Liver (tissue), 9 donors: ENCODE results near the gene TUBB4B. TPM values are rescaled to one million over a fixed set of nuclear protein-coding genes. Genes with fewer than 3 reads are reported as not detected.
A peak's percentile ranks its signal among the peaks of the same experiment; 100 is the strongest.

Experiments used
- DNase-seq: peaks from one replicate; pipeline ENCODE4 v3.0.0-alpha.2; 2017; ENCODE audit warnings: low spot score
- H3K27ac ChIP-seq, 2 donors: one replicate each; pipeline ENCODE4 v1.7.0; 2013; ENCODE audit warnings: inconsistent platforms in 2 of 2, low read length in 2 of 2, control low read depth in 1 of 2, low read depth in 1 of 2, mild to moderate bottlenecking in 1 of 2
- H3K27me3 ChIP-seq, 4 donors: one replicate each; pipeline versions ENCODE4 v1.6.1 to v1.7.0; 2013; ENCODE audit warnings: low read length in 3 of 4, inconsistent platforms in 1 of 4, mild to moderate bottlenecking in 1 of 4, moderate library complexity in 1 of 4; ENCODE audit not compliant: control insufficient read depth in 4 of 4, insufficient read depth in 4 of 4
- H3K36me3 ChIP-seq, 4 donors: one replicate each; pipeline versions ENCODE4 v1.6.1 to v1.7.0; 2013; ENCODE audit warnings: low read length in 3 of 4, mild to moderate bottlenecking in 3 of 4, low read depth in 1 of 4, moderate library complexity in 1 of 4; ENCODE audit not compliant: control insufficient read depth in 4 of 4, insufficient read depth in 3 of 4
- H3K4me1 ChIP-seq, 4 donors: one replicate each; pipeline versions ENCODE4 v1.6.1 to v1.7.0; 2013; ENCODE audit warnings: low read length in 3 of 4, mild to moderate bottlenecking in 3 of 4, moderate library complexity in 1 of 4; ENCODE audit not compliant: control insufficient read depth in 4 of 4, insufficient read depth in 4 of 4
- H3K4me3 ChIP-seq, 3 donors: one replicate each; pipeline versions ENCODE4 v1.6.1 to v1.7.0; 2013; ENCODE audit warnings: low read length in 3 of 3, control low read depth in 1 of 3, low read depth in 1 of 3, mild to moderate bottlenecking in 1 of 3
- H3K9ac ChIP-seq, 2 donors: one replicate each; pipeline ENCODE4 v1.7.0; 2013; ENCODE audit warnings: low read length in 2 of 2, mild to moderate bottlenecking in 2 of 2, moderate library complexity in 2 of 2, control low read depth in 1 of 2, low read depth in 1 of 2
- H3K9me3 ChIP-seq, 4 donors: one replicate each; pipeline versions ENCODE4 v1.6.1 to v1.7.0; 2013; ENCODE audit warnings: low read length in 3 of 4; ENCODE audit not compliant: control insufficient read depth in 4 of 4
- ATF3 ChIP-seq: IDR thresholded peaks from 2 replicates; pipeline ENCODE4 v1.6.1; 2016; ENCODE audit warnings: antibody characterized with exemption
- CTCF ChIP-seq: fragments of 150-350 bp; IDR thresholded peaks from 2 replicates; pipeline ENCODE4 v1.5.1; 2017; ENCODE audit warnings: improper control_type of control experiment, low read depth, low read length; ENCODE audit not compliant: missing input control
- EGR1 ChIP-seq, 2 donors: IDR thresholded peaks; 2 replicates each; pipeline ENCODE4 v1.6.1; 2016 to 2018; ENCODE audit warnings: antibody characterized with exemption in 2 of 2, low read depth in 2 of 2
- FOXA1 ChIP-seq: IDR thresholded peaks from 2 replicates; pipeline ENCODE4 v1.6.1; 2016; ENCODE audit warnings: antibody characterized with exemption
- FOXA2 ChIP-seq: IDR thresholded peaks from 2 replicates; pipeline ENCODE4 v1.6.1; 2016; ENCODE audit warnings: antibody characterized with exemption
- GABPA ChIP-seq, 2 donors: IDR thresholded peaks in 1 of 2; conservative IDR thresholded peaks in 1 of 2; 2 replicates each; pipeline ENCODE4 v1.6.1; 2016; ENCODE audit warnings: antibody characterized with exemption in 2 of 2, mild to moderate bottlenecking in 1 of 2, moderate library complexity in 1 of 2
- HNF4A ChIP-seq, 2 donors: conservative IDR thresholded peaks; 2 replicates each; pipeline ENCODE4 v1.6.1; 2016; ENCODE audit warnings: antibody characterized with exemption in 2 of 2, mild to moderate bottlenecking in 2 of 2
- HNF4G ChIP-seq: IDR thresholded peaks from 2 replicates; pipeline ENCODE4 v1.6.1; 2016; ENCODE audit warnings: antibody characterized with exemption
- JUND ChIP-seq, 2 donors: IDR thresholded peaks; 2 replicates each; pipeline ENCODE4 v1.6.1; 2016; ENCODE audit warnings: antibody characterized with exemption in 2 of 2
- NR2F2 ChIP-seq: IDR thresholded peaks from 2 replicates; pipeline ENCODE4 v1.6.1; 2016; ENCODE audit warnings: antibody characterized with exemption
- RAD21 ChIP-seq, 2 donors: IDR thresholded peaks; 2 replicates each; pipeline ENCODE4 v1.6.1; 2016; ENCODE audit warnings: antibody characterized with exemption in 2 of 2, mild to moderate bottlenecking in 2 of 2
- RXRA ChIP-seq, 2 donors: IDR thresholded peaks; 2 replicates each; pipeline ENCODE4 v1.6.1; 2017 to 2018; ENCODE audit warnings: antibody characterized with exemption in 2 of 2, mild to moderate bottlenecking in 1 of 2
- SP1 ChIP-seq: IDR thresholded peaks from 2 replicates; pipeline ENCODE4 v1.6.1; 2018; ENCODE audit warnings: antibody characterized with exemption, mild to moderate bottlenecking
- TAF1 ChIP-seq: conservative IDR thresholded peaks from 2 replicates; pipeline ENCODE4 v1.6.1; 2016; ENCODE audit warnings: antibody characterized with exemption, mild to moderate bottlenecking
- ZBTB33 ChIP-seq: IDR thresholded peaks from 2 replicates; pipeline ENCODE4 v1.6.1; 2016; ENCODE audit warnings: antibody characterized with exemption
- WGBS: extraction: QIAGEN DNeasy Blood & Tissue Kit; methylation state at CpG from one replicate; pipeline ENCODE4 v1.1.7; 2013; 5-methylcytosine and 5-hydroxymethylcytosine counted together
- polyA plus RNA-seq, 2 donors: library from polyadenylated mRNA; stranded (reverse) in 1 of 2; unstranded in 1 of 2; fragments of 200-250 nt in 1 of 2; fragments of >200 nt in 1 of 2; fragmentation: Nextera tagmentation in 1 of 2; extraction: Ambion mirVana in 1 of 2; gene quantifications; one replicate each; pipeline versions ENCODE4 v1.2.1 to v1.2.3, GENCODE V29; 2013 to 2015
- total RNA-seq, 2 donors: library from RNA; depleted of rRNA; stranded (reverse); fragments of >200 nt; gene quantifications; one replicate each; pipeline ENCODE4 v1.2.3, GENCODE V29; 2014
- donor health status: healthy.
- donor health status: healthy.
- donor health status: healthy.
- donor health status: healthy.
- donor health status: healthy.

The TUBB4B gene
- total and polyA plus RNA-seq, 4 donors = 173 to 199 (median 185) TPM

GRCh38 chr9:137201205-137201868 is 39.8 kb upstream of the TUBB4B start:
- H3K27ac ChIP-seq = peak overlapping the region; percentile 58 to 87
- H3K4me3 ChIP-seq = peak overlapping the region; percentile 47 to 83 (median 57)
- DNase-seq = no peak
- no peak for TF ChIP-seq SP1
- H3K36me3 ChIP-seq = no peaks in the 10 kb centered on the region
- no peaks in the 10 kb centered on the region for H3K9me3 ChIP-seq
- H3K4me1 ChIP-seq = peaks cover 27 to 83% (median 72%) of the 10 kb centered on the region in 4 donors
- no peaks in the 10 kb centered on the region for H3K27me3 ChIP-seq
- WGBS = 17% methylated on average over 23 of the region's 23 CpGs
- peak overlapping the region; percentile 30 to 40 for H3K9ac ChIP-seq

GRCh38 chr9:137202966-137203365 is 38.1 kb upstream of the TUBB4B start:
- Histone ChIP-seq H3K9ac (no peak overlapping the region), H3K4me1 (peaks cover 27 to 78% (median 65%) of the 10 kb centered on the region in 4 donors)
- peak; percentile 26 to 46 for TF ChIP-seq HNF4A (conservative IDR thresholded peaks at IDR 0.05)
- no peak for TF ChIP-seq TAF1
- TF ChIP-seq NR2F2 = peak; percentile 3

GRCh38 chr9:137204731-137205125 is 36.4 kb upstream of the TUBB4B start:
- 11% methylated on average over 21 of the region's 21 CpGs for WGBS
- Histone ChIP-seq H3K4me3 (peak overlapping the region; percentile 90 to 98 (median 96)), H3K27me3 (no peaks in the 10 kb centered on the region), H3K36me3 (peaks cover 0 to 5% (median 0%) of the 10 kb centered on the region in 4 donors), H3K9me3 (no peaks in the 10 kb centered on the region), H3K4me1 (peaks cover 25 to 62% (median 55%) of the 10 kb centered on the region in 4 donors), H3K27ac (peak overlapping the region in 1 of 2 donors; percentile 45), H3K9ac (peak overlapping the region; percentile 29 to 82)
- no peak for DNase-seq
- TF ChIP-seq RXRA (IDR thresholded peaks at IDR 0.05) (no peak), RAD21 (IDR thresholded peaks at IDR 0.05) (no peak), GABPA (IDR thresholded peaks at IDR 0.05 in 1 of 2, conservative IDR thresholded peaks at IDR 0.05 in 1 of 2) (no peak), HNF4G (no peak), EGR1 (IDR thresholded peaks at IDR 0.05; ENCODE audit: low read depth in 2 of 2) (no peak), ZBTB33 (no peak), ATF3 (no peak), FOXA2 (no peak), FOXA1 (no peak), TAF1 (no peak), JUND (IDR thresholded peaks at IDR 0.05) (no peak), CTCF (no peak)

More at GRCh38 chr9:137202966-137203365, 38.1 kb upstream of the TUBB4B start:
- Histone ChIP-seq H3K4me3 (no peak overlapping the region), H3K27ac (peak overlapping the region; percentile 31 to 78), H3K36me3 (no peaks in the 10 kb centered on the region), H3K9me3 (no peaks in the 10 kb centered on the region), H3K27me3 (no peaks in the 10 kb centered on the region)
- WGBS = 37% methylated on average over 8 of the region's 8 CpGs
- no peak for DNase-seq
